Osteoblast (primary cell): ENCODE measurements around the gene MAPKAP1. TPM values are rescaled to one million over a fixed set of nuclear protein-coding genes. Genes with fewer than 3 reads are reported as not detected.

Source experiments
- DNase-seq: peaks from one replicate; pipeline ENCODE4 v3.0.0; 2011; ENCODE audit warnings: low spot score, mixed read lengths; ENCODE audit not compliant: insufficient read length; ENCODE audit errors: missing footprints
- H2AFZ ChIP-seq: 2 replicates; pipeline ENCODE4 v1.6.0; 2011; ENCODE audit warnings: mild to moderate bottlenecking, low read length
- H3K27ac ChIP-seq: 2 replicates; pipeline ENCODE4 v1.5.1; 2011; ENCODE audit warnings: mild to moderate bottlenecking, low read depth, low read length, moderate library complexity
- H3K27me3 ChIP-seq: 2 replicates; pipeline ENCODE4 v1.6.0; 2012; ENCODE audit warnings: mild to moderate bottlenecking, control low read depth, inconsistent platforms, low read length, moderate library complexity; ENCODE audit not compliant: insufficient read depth
- H3K36me3 ChIP-seq: 2 replicates; pipeline ENCODE4 v1.5.1; 2011; ENCODE audit warnings: mild to moderate bottlenecking, low read length, control low read depth, moderate library complexity; ENCODE audit not compliant: insufficient read depth
- H3K4me1 ChIP-seq: 2 replicates; pipeline ENCODE4 v1.5.1; 2011; ENCODE audit warnings: mild to moderate bottlenecking, low read length, control low read depth, moderate library complexity; ENCODE audit not compliant: insufficient read depth
- H3K4me2 ChIP-seq: 2 replicates; pipeline ENCODE4 v1.6.0; 2011; ENCODE audit warnings: mild to moderate bottlenecking, low read length; ENCODE audit not compliant: insufficient read depth
- H3K4me3 ChIP-seq: fragments of 200-600 bp; sonication (generic); 3 replicates; pipeline ENCODE4 v1.5.1; 2012; ENCODE audit warnings: mild to moderate bottlenecking, low read length, inconsistent platforms; ENCODE audit not compliant: insufficient read depth
- H3K79me2 ChIP-seq: 2 replicates; pipeline ENCODE4 v1.6.0; 2012; ENCODE audit warnings: mild to moderate bottlenecking, low read length, control low read depth, inconsistent platforms; ENCODE audit not compliant: insufficient read depth
- H3K9me3 ChIP-seq: 2 replicates; pipeline ENCODE4 v1.5.1; 2011; ENCODE audit warnings: low read depth, low read length, control low read depth
- H4K20me1 ChIP-seq: 2 replicates; pipeline ENCODE4 v1.6.0; 2012; ENCODE audit warnings: mild to moderate bottlenecking, low read length, control low read depth; ENCODE audit not compliant: insufficient read depth
- total RNA-seq: library from RNA; depleted of rRNA; stranded (reverse); fragments of >200 nt; gene quantifications from 2 replicates; pipeline ENCODE4 v1.2.3, GENCODE V29; 2012
- TF ChIP-seq, protein P1 (sequence below): IDR thresholded peaks from 2 replicates; pipeline ENCODE4 v1.5.1; 2011; ENCODE audit warnings: mild to moderate bottlenecking, low read depth, low read length, moderate library complexity; ENCODE audit errors: extremely low read depth

Gene MAPKAP1
- total RNA-seq, 1 donor: 72.4 TPM

DNA sequence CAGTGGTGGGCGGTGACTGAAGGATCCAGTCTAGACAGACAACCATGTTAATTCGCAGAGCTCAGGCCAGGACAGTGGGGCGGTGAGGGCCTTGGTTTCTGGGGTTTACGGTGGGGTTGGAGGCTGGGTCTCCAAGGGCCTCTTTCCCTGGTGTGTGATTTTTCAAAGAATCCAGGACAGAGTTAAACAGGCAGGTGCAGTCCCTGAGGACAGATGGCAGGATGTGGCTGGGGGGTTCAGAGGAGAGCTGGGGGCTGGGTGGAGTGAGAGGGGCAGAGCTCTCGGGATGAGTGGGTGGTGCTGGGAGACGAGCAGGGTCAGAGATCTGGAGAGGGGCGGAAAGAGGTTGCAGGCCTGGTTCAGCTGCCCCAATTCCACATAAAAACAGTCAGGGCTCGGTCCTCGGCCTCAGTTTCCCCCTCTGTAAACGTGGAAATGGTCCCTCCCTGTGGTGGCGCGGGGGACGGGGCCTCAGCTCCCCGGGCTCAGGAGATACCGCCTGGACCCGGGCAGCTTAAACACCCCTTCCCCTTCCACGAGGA lies 299.5 kb downstream of the MAPKAP1 start:
- TF ChIP-seq, protein P1, sequence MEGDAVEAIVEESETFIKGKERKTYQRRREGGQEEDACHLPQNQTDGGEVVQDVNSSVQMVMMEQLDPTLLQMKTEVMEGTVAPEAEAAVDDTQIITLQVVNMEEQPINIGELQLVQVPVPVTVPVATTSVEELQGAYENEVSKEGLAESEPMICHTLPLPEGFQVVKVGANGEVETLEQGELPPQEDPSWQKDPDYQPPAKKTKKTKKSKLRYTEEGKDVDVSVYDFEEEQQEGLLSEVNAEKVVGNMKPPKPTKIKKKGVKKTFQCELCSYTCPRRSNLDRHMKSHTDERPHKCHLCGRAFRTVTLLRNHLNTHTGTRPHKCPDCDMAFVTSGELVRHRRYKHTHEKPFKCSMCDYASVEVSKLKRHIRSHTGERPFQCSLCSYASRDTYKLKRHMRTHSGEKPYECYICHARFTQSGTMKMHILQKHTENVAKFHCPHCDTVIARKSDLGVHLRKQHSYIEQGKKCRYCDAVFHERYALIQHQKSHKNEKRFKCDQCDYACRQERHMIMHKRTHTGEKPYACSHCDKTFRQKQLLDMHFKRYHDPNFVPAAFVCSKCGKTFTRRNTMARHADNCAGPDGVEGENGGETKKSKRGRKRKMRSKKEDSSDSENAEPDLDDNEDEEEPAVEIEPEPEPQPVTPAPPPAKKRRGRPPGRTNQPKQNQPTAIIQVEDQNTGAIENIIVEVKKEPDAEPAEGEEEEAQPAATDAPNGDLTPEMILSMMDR: no peak
- Histone ChIP-seq H3K36me3 (no peaks in the 10 kb centered on the region), H3K27ac (no peak overlapping the region), H4K20me1 (no peaks in the 10 kb centered on the region), H2AFZ (peak overlapping the region; percentile 85), H3K4me1 (no peaks in the 10 kb centered on the region), H3K27me3 (no peaks in the 10 kb centered on the region), H3K79me2 (no peaks in the 10 kb centered on the region), H3K4me3 (peak overlapping the region; percentile 79), H3K9me3 (no peaks in the 10 kb centered on the region), H3K4me2 (peak overlapping the region; percentile 85)
- DNase-seq: no peak

- no peak overlapping the region for H2AFZ ChIP-seq
- H3K27ac ChIP-seq: no peak overlapping the region
- H3K9me3 ChIP-seq: no peaks in the 10 kb centered on the region
- H3K4me2 ChIP-seq: no peak overlapping the region
- H3K4me1 ChIP-seq: no peaks in the 10 kb centered on the region
- H3K4me3 ChIP-seq: no peak overlapping the region
- no peaks in the 10 kb centered on the region for H4K20me1 ChIP-seq
- TF ChIP-seq, protein P1: no peak
- H3K79me2 ChIP-seq: no peaks in the 10 kb centered on the region
- no peaks in the 10 kb centered on the region for H3K36me3 ChIP-seq
- DNase-seq: no peak
- H3K27me3 ChIP-seq: no peaks in the 10 kb centered on the region
Measured at GRCh38 chr9:125406810-125407087, 300.3 kb downstream of the MAPKAP1 start.

- no peaks in the 10 kb centered on the region for H4K20me1 ChIP-seq
- H3K4me3 ChIP-seq: no peak overlapping the region
- no peaks in the 10 kb centered on the region for H3K36me3 ChIP-seq
- H2AFZ ChIP-seq: no peak overlapping the region
- peak; percentile 94 for DNase-seq
- no peak overlapping the region for H3K4me2 ChIP-seq
- TF ChIP-seq, protein P1: no peak
- no peaks in the 10 kb centered on the region for H3K9me3 ChIP-seq
- H3K79me2 ChIP-seq: no peaks in the 10 kb centered on the region
- H3K4me1 ChIP-seq: no peaks in the 10 kb centered on the region
- no peaks in the 10 kb centered on the region for H3K27me3 ChIP-seq
- H3K27ac ChIP-seq: no peak overlapping the region
Measured at GRCh38 chr9:125405938-125406809, 300.8 kb downstream of the MAPKAP1 start.

DNA sequence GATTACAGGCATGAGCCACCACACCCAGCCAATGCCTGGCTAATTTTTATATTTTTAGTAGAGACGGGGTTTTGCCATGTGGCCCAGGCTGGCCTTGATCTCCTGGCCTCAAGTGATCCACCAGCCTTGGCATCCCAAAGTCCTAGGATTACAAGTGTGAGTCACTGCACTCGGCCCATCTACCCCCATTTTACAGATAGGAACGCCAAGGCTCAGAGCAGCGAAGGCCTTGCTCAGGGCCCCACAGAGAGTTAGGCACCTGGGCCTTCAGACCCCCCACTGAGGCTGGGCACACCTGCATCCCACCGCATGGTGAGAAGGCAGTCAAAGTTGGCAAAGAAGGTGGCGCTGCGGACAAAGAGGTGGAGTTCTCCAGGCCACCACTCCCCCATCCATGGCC lies 302.3 kb downstream of the MAPKAP1 start:
- peak; percentile 54 for DNase-seq

More for the DNA sequence above, 302.3 kb downstream of the MAPKAP1 start:
- no peaks in the 10 kb centered on the region for H3K79me2 ChIP-seq
- H3K4me3 ChIP-seq: no peak overlapping the region
- H3K36me3 ChIP-seq: no peaks in the 10 kb centered on the region
- H3K4me2 ChIP-seq: no peak overlapping the region
- H3K27me3 ChIP-seq: no peaks in the 10 kb centered on the region
- TF ChIP-seq, protein P1: no peak
- no peaks in the 10 kb centered on the region for H3K9me3 ChIP-seq
- no peak overlapping the region for H2AFZ ChIP-seq
- H3K4me1 ChIP-seq: no peaks in the 10 kb centered on the region
- H3K27ac ChIP-seq: no peak overlapping the region
- no peaks in the 10 kb centered on the region for H4K20me1 ChIP-seq
